Endothelial cell of umbilical vein (primary cell): ENCODE measurements around the gene CCDC180. TPM values are rescaled to one million over a fixed set of nuclear protein-coding genes. Genes with fewer than 3 reads are reported as not detected.

Source experiments
- BruUV-seq: library from RNA; stranded (reverse); fragments of 400-500 nt; replicated peaks from 2 replicates; lab custom pipeline; 2021; lab: Mats Ljungman, UMichigan
- CTCF ChIA-PET: fragments of 300-600, 350-600 bp; sonication (Branson Sonifier 250); formaldehyde crosslinking; loops from one replicate; lab custom pipeline; 2021; ENCODE audit warnings: antibody characterized with exemption, inconsistent platforms; lab: Charles Lee
- POLR2A ChIA-PET: fragments of 300-600, 350-600 bp; sonication (Branson Sonifier 250); formaldehyde crosslinking; loops from one replicate; lab custom pipeline; 2021; ENCODE audit warnings: antibody characterized with exemption, inconsistent platforms; lab: Charles Lee
- DNase-seq: peaks from one replicate; pipeline ENCODE4 v3.0.0-alpha.2; 2011; ENCODE audit warnings: low read depth, low spot score
- FAIRE-seq: peaks from 2 replicates; lab custom pipeline; 2011; peaks lifted over from hg19 to GRCh38; lab: Jason Lieb, UNC
- H2AFZ ChIP-seq: 2 replicates; pipeline ENCODE4 v1.6.0; 2012; ENCODE audit warnings: low read depth, low read length, control low read depth, inconsistent platforms
- H3K27ac ChIP-seq: 2 replicates; pipeline ENCODE4 v1.5.1; 2011; ENCODE audit warnings: low read depth, mild to moderate bottlenecking, control low read depth, low read length, moderate library complexity; ENCODE audit not compliant: insufficient read depth
- H3K27me3 ChIP-seq, 2 experiments: 2 replicates each; pipeline versions ENCODE4 v1.6.0 to v1.6.1; 2011; ENCODE audit warnings: low read length in 2 of 2, mixed read lengths in 1 of 2; ENCODE audit not compliant: control insufficient read depth in 2 of 2, insufficient read depth in 2 of 2
- H3K36me3 ChIP-seq, 2 experiments: 2 replicates in 1 of 2; 3 replicates in 1 of 2; pipeline ENCODE4 v1.5.1; 2011; ENCODE audit warnings: low read length in 2 of 2, mild to moderate bottlenecking in 1 of 2, moderate library complexity in 1 of 2; ENCODE audit not compliant: control insufficient read depth in 2 of 2, insufficient read depth in 2 of 2; ENCODE audit errors: extremely low read depth in 1 of 2
- H3K4me1 ChIP-seq: 3 replicates; pipeline ENCODE4 v1.5.1; 2011; ENCODE audit warnings: mild to moderate bottlenecking, low read length; ENCODE audit not compliant: control insufficient read depth, insufficient read depth; ENCODE audit errors: extremely low read depth
- H3K4me2 ChIP-seq: 2 replicates; pipeline ENCODE4 v1.6.1; 2011; ENCODE audit warnings: low read length, control low read depth, mixed read lengths; ENCODE audit not compliant: insufficient read depth
- H3K4me3 ChIP-seq, 3 experiments: fragments of 200-600 bp in 1 of 3; sonication (generic), shearing (Covaris generic) in 1 of 3; replicated peaks in 1 of 3; 2 replicates each; pipeline ENCODE4 v1.5.1; 2011 to 2016; ENCODE audit warnings: control low read depth in 3 of 3, low read length in 3 of 3, mild to moderate bottlenecking in 2 of 3, inconsistent platforms in 1 of 3, low read depth in 1 of 3, moderate library complexity in 1 of 3; ENCODE audit not compliant: insufficient read depth in 1 of 3
- H3K79me2 ChIP-seq: 2 replicates; pipeline ENCODE4 v1.6.0; 2012; ENCODE audit warnings: low read length, inconsistent platforms; ENCODE audit not compliant: control insufficient read depth, insufficient read depth
- H3K9ac ChIP-seq: replicated peaks from 2 replicates; pipeline ENCODE3; 2011; ENCODE audit warnings: low read length, control low read depth; ENCODE audit not compliant: insufficient read depth; ENCODE audit errors: extremely low read depth
- H3K9me1 ChIP-seq: replicated peaks from 3 replicates; pipeline ENCODE4 v1.6.0; 2011; ENCODE audit warnings: mild to moderate bottlenecking, low read length; ENCODE audit not compliant: control insufficient read depth, insufficient read depth; ENCODE audit errors: extremely low read depth
- H3K9me3 ChIP-seq: replicated peaks from 2 replicates; pipeline ENCODE4 v1.5.1; 2012; ENCODE audit warnings: low read length, inconsistent platforms; ENCODE audit not compliant: control insufficient read depth, insufficient read depth
- H4K20me1 ChIP-seq: replicated peaks from 2 replicates; pipeline ENCODE3; 2011; ENCODE audit warnings: mild to moderate bottlenecking, low read length; ENCODE audit not compliant: control insufficient read depth, insufficient read depth; ENCODE audit errors: extremely low read depth
- CTCF ChIP-seq, 2 donors: IDR thresholded peaks; 1 replicate in 1 of 2; 2 replicates in 1 of 2; pipeline ENCODE4 v1.5.1; 2011; ENCODE audit warnings: low read length in 2 of 2, mild to moderate bottlenecking in 2 of 2, moderate library complexity in 2 of 2, control low read depth in 1 of 2, inconsistent platforms in 1 of 2, low read depth in 1 of 2; ENCODE audit not compliant: insufficient read depth in 1 of 2; ENCODE audit errors: extremely low read depth in 1 of 2
- EZH2 ChIP-seq: IDR thresholded peaks from 2 replicates; pipeline ENCODE4 v1.6.1; 2012; ENCODE audit warnings: borderline replicate concordance, low read depth, mild to moderate bottlenecking, moderate library complexity, low read length, inconsistent platforms; ENCODE audit not compliant: severe bottlenecking
- FOS ChIP-seq: IDR thresholded peaks from 2 replicates; pipeline ENCODE4 v1.6.1; 2011; ENCODE audit warnings: mild to moderate bottlenecking, low read length, moderate library complexity, borderline replicate concordance; ENCODE audit not compliant: insufficient read depth
- GATA2 ChIP-seq: IDR thresholded peaks from 2 replicates; pipeline ENCODE4 v1.7.0; 2011; ENCODE audit warnings: low read depth, mild to moderate bottlenecking, moderate library complexity, mixed read lengths, low read length; ENCODE audit not compliant: insufficient read length, insufficient read depth
- JUN ChIP-seq: IDR thresholded peaks from 2 replicates; pipeline ENCODE4 v1.6.1; 2011; ENCODE audit warnings: borderline replicate concordance, low read depth; ENCODE audit not compliant: insufficient read length, insufficient read depth
- MAX ChIP-seq: IDR thresholded peaks from 2 replicates; pipeline ENCODE4 v1.6.1; 2011; ENCODE audit not compliant: insufficient read depth, insufficient read length
- MYC ChIP-seq: IDR thresholded peaks from one replicate; pipeline ENCODE4 v1.6.1; 2011; ENCODE audit warnings: mild to moderate bottlenecking, low read depth, low read length
- POLR2A ChIP-seq: IDR thresholded peaks from 2 replicates; pipeline ENCODE4 v1.6.1; 2012; ENCODE audit warnings: low read depth, mild to moderate bottlenecking, control low read depth, low read length
- POLR2AphosphoS5 ChIP-seq: IDR thresholded peaks from 2 replicates; pipeline ENCODE4 v1.6.1; 2012; ENCODE audit warnings: low read depth, mild to moderate bottlenecking, control low read depth, low read length, moderate library complexity; ENCODE audit not compliant: insufficient read depth
- dilution Hi-C: fragments of 300-500 bp; cut with MboI; formaldehyde crosslinking; loops from one replicate; pipeline ENCODE4 v1.15.0; 2019; ENCODE audit warnings: low sequenced_read_pairs; ENCODE audit not compliant: extremely low pct_ligation_motif_present
- intact Hi-C: fragments of 100-400 bp; cut with micrococcal nuclease; formaldehyde crosslinking; loops from one replicate; pipeline ENCODE4 v1.10.0; 2022
- polyA plus RNA-seq, 4 experiments: library from polyadenylated mRNA; depleted of rRNA in 3 of 4; stranded (reverse) in 3 of 4; unstranded in 1 of 4; fragments of >200 nt; gene quantifications; 2 replicates each; pipeline versions ENCODE4 v1.2.1 to v1.2.3, GENCODE V29; 2011 to 2012; ENCODE audit warnings: missing spikeins in 1 of 4
- total RNA-seq: library from RNA; stranded (reverse); gene quantifications from 2 replicates; pipeline ENCODE4 v1.2.3, GENCODE V29; 2021

Gene CCDC180
- total and polyA plus RNA-seq, 2 donors (not counting 3 experiments of a cell fraction or from before 2014, with no cell fraction given): 0.30 to 2.5 TPM

DNA sequence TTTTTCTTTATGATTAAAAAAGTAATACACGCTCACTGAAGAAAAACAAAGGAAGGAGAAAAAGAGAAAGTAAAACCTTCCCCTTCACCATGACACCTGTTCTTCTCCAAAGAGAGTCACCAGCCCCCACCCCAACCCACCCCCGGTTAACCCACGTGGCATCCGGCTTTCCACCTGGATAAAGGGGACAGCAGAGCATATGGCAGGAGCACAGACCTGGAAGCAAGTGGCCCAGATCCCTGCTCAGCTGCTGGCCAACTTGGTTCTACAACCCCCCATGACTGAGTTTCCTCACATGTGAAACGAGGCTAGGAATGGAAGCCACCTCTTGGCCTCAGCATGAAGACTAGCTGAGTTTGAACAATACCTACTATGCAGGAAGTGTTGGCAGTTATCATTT, 5.1 kb downstream of the CCDC180 start:
- Histone ChIP-seq H3K4me2 (no peak overlapping the region), H3K9ac (no peak overlapping the region), H3K4me3 (no peak overlapping the region), H3K36me3 (no peaks in the 10 kb centered on the region), H2AFZ (no peak overlapping the region), H3K9me1 (no peaks in the 10 kb centered on the region), H3K4me1 (peaks cover 2% of the 10 kb centered on the region), H4K20me1 (no peaks in the 10 kb centered on the region), H3K27me3 (peaks cover 7 to 10% of the 10 kb centered on the region in 2 experiments), H3K9me3 (no peaks in the 10 kb centered on the region), H3K79me2 (no peaks in the 10 kb centered on the region), H3K27ac (no peak overlapping the region)
- CTCF ChIA-PET: no interaction called here
- dilution Hi-C loops (no loop called here), intact Hi-C loops (no loop called here)
- TF ChIP-seq CTCF (IDR thresholded peaks at IDR 0.05; ENCODE audit: extremely low read depth in 1 of 2, insufficient read depth in 1 of 2, low read depth in 1 of 2, low read length in 2 of 2) (no peak), POLR2AphosphoS5 (no peak), MYC (no peak), GATA2 (no peak), JUN (no peak), POLR2A (no peak), MAX (no peak), FOS (no peak), EZH2 (no peak)
- no TSS peak for BruUV-seq
- POLR2A ChIA-PET: no interaction called here
- FAIRE-seq (no peak), DNase-seq (no peak)
